GM18499 (cell line): ENCODE measurements around the gene SNCG.
"Not testable (repeated sequence)": the region's sequence is repeated elsewhere in the genome, so short reads cannot be mapped to it uniquely, and the experiment has no call there.

ENCODE experiments used
- ATAC-seq: cut with Tn5 transposase; IDR thresholded peaks from one replicate; pipeline ENCODE4 v1.9.1; 2021; ENCODE audit warnings: moderate number of reproducible peaks; ENCODE audit not compliant: insufficient read depth, unreplicated experiment

The SNCG gene

GRCh38 chr10:86958116-86958900 is at the start of gene SNCG:
Gene SNCG (plus strand): TSS chr10:86958599. CDS start chr10:86958698, 99 bp downstream.
- no peak for ATAC-seq

GRCh38 chr10:86914734-86915133 is 43.7 kb upstream of the SNCG start:
- ATAC-seq, result no peak

- ATAC-seq, result no peak
These were observed 40.4 kb upstream of the SNCG start for GRCh38 chr10:86918022-86918471.

GRCh38 chr10:86922553-86922961 is 35.8 kb upstream of the SNCG start:
- no peak for ATAC-seq

GRCh38 chr10:86929468-86930380 is 28.7 kb upstream of the SNCG start:
- ATAC-seq, result no peak

GRCh38 chr10:86931872-86932271 is 26.5 kb upstream of the SNCG start:
- ATAC-seq, result no peak

- no peak for ATAC-seq
These were observed 25.7 kb upstream of the SNCG start for GRCh38 chr10:86932674-86933073.

- ATAC-seq, result not testable (repeated sequence)
These were observed 24.2 kb upstream of the SNCG start for GRCh38 chr10:86934162-86934711.

GRCh38 chr10:86936661-86937501 is 21.5 kb upstream of the SNCG start:
- no peak for ATAC-seq

- no peak for ATAC-seq
These were observed 20.8 kb upstream of the SNCG start for GRCh38 chr10:86937502-86938154.

- no peak for ATAC-seq
These were observed 20.1 kb upstream of the SNCG start for GRCh38 chr10:86938260-86938659.

- not testable (repeated sequence) for ATAC-seq
These were observed 18.3 kb upstream of the SNCG start for GRCh38 chr10:86940076-86940475.

- ATAC-seq, result no peak
These were observed 17.7 kb upstream of the SNCG start for GRCh38 chr10:86940677-86941076.

- ATAC-seq, result no peak
These were observed 17.0 kb upstream of the SNCG start for GRCh38 chr10:86941426-86941825.

- no peak for ATAC-seq
These were observed 16.4 kb upstream of the SNCG start for GRCh38 chr10:86941991-86942421.

GRCh38 chr10:86942441-86943315 is 15.7 kb upstream of the SNCG start:
- no peak for ATAC-seq

- no peak for ATAC-seq
These were observed 14.9 kb upstream of the SNCG start for GRCh38 chr10:86943316-86944030.

GRCh38 chr10:86944031-86944419 is 14.4 kb upstream of the SNCG start:
- ATAC-seq, result no peak
